DOHH2 (cell line): ENCODE measurements around the gene TBC1D10A.

ENCODE experiments used
- H3F3A ChIP-seq: fragments of 200-600 bp; sonication (generic), shearing (Covaris generic); 2 replicates; pipeline ENCODE4 v1.6.0; 2016; ENCODE audit warnings: antibody characterized with exemption, mild to moderate bottlenecking; ENCODE audit not compliant: control insufficient read depth, insufficient read depth
- H3K27ac ChIP-seq: fragments of 200-600 bp; sonication (generic); 2 replicates; pipeline ENCODE4 v1.5.1; 2014; ENCODE audit warnings: low read depth, mild to moderate bottlenecking, low read length, moderate library complexity
- H3K27me3 ChIP-seq: fragments of 200-600 bp; sonication (generic); 2 replicates; pipeline ENCODE4 v1.6.1; 2014; ENCODE audit warnings: mild to moderate bottlenecking, low read length, mixed read lengths; ENCODE audit not compliant: control insufficient read depth
- H3K36me3 ChIP-seq: fragments of 200-600 bp; sonication (generic); 2 replicates; pipeline ENCODE4 v1.6.1; 2014; ENCODE audit warnings: mild to moderate bottlenecking, low read length, moderate library complexity, mixed read lengths; ENCODE audit not compliant: control insufficient read depth
- H3K4me1 ChIP-seq: fragments of 200-600 bp; sonication (generic); 2 replicates; pipeline ENCODE4 v1.6.1; 2014; ENCODE audit warnings: mild to moderate bottlenecking, low read length, mixed read lengths; ENCODE audit not compliant: control insufficient read depth
- H3K4me2 ChIP-seq: fragments of 200-600 bp; sonication (generic); 2 replicates; pipeline ENCODE4 v1.6.0; 2014; ENCODE audit warnings: mild to moderate bottlenecking, low read length, moderate library complexity
- H3K4me3 ChIP-seq: fragments of 200-600 bp; sonication (generic); 2 replicates; pipeline ENCODE4 v1.5.1; 2014; ENCODE audit warnings: mild to moderate bottlenecking, low read length, mixed read lengths
- H3K79me2 ChIP-seq: fragments of 200-600 bp; sonication (generic); 2 replicates; pipeline ENCODE4 v1.6.1; 2014; ENCODE audit warnings: mild to moderate bottlenecking, low read length, mixed read lengths; ENCODE audit not compliant: control insufficient read depth
- H3K9me2 ChIP-seq: fragments of 200-600 bp; sonication (generic); replicated peaks from 2 replicates; pipeline ENCODE4 v1.6.1; 2014; ENCODE audit warnings: mild to moderate bottlenecking, low read length, mixed read lengths; ENCODE audit not compliant: control insufficient read depth
- H3K9me3 ChIP-seq: fragments of 200-600 bp; sonication (generic); 2 replicates; pipeline ENCODE4 v1.6.1; 2014; ENCODE audit warnings: antibody characterized with exemption, low read length, mixed read lengths; ENCODE audit not compliant: control insufficient read depth, insufficient read depth
- H4K20me1 ChIP-seq: fragments of 200-600 bp; sonication (generic); 2 replicates; pipeline ENCODE4 v1.6.0; 2014; ENCODE audit warnings: low read depth, mild to moderate bottlenecking, antibody characterized with exemption, low read length, moderate library complexity; ENCODE audit not compliant: control insufficient read depth, insufficient read depth
- CTCF ChIP-seq: fragments of 200-600 bp; sonication (generic); IDR thresholded peaks from one replicate; pipeline ENCODE4 v1.5.1; 2014; ENCODE audit warnings: antibody characterized with exemption, mild to moderate bottlenecking, low read depth, low read length; ENCODE audit not compliant: poor library complexity, severe bottlenecking
- EZH2phosphoT487 ChIP-seq: fragments of 200-600 bp; sonication (generic); IDR thresholded peaks from 2 replicates; pipeline ENCODE4 v1.6.1; 2017; ENCODE audit warnings: borderline replicate concordance, mild to moderate bottlenecking, antibody characterized with exemption, low read length, moderate library complexity, mixed read lengths

The TBC1D10A gene

GRCh38 chr22:30285846-30286200 is 40.9 kb downstream of the TBC1D10A start:
- H3K36me3 ChIP-seq = no peaks in the 10 kb centered on the region
- H3K27ac ChIP-seq = no peak overlapping the region
- H3K4me2 ChIP-seq = no peak overlapping the region
- H3K9me2 ChIP-seq = no peaks in the 10 kb centered on the region
- peaks cover 3% of the 10 kb centered on the region; the same call in 1 of the 2 replicates for H3K27me3 ChIP-seq
- TF ChIP-seq EZH2phosphoT487 = no peak
- no peak for TF ChIP-seq CTCF
- peaks cover 27% of the 10 kb centered on the region for H3K4me1 ChIP-seq
- no peak overlapping the region for H3K4me3 ChIP-seq
- H3K79me2 ChIP-seq = no peaks in the 10 kb centered on the region
- peaks cover 3% of the 10 kb centered on the region; the same call in 1 of the 2 replicates for H4K20me1 ChIP-seq
- H3F3A ChIP-seq = peaks cover 8% of the 10 kb centered on the region; the same call in 1 of the 2 replicates
- no peaks in the 10 kb centered on the region for H3K9me3 ChIP-seq

GRCh38 chr22:30285176-30285845 is 41.4 kb downstream of the TBC1D10A start:
- Histone ChIP-seq H3K27ac (no peak overlapping the region), H3K4me1 (peaks cover 22% of the 10 kb centered on the region), H3K27me3 (peaks cover 3% of the 10 kb centered on the region; the same call in 1 of the 2 replicates), H3K79me2 (no peaks in the 10 kb centered on the region), H3K9me2 (no peaks in the 10 kb centered on the region), H3K9me3 (no peaks in the 10 kb centered on the region), H3K36me3 (no peaks in the 10 kb centered on the region), H3K4me3 (no peak overlapping the region), H3F3A (peaks cover 6% of the 10 kb centered on the region; the same call in 1 of the 2 replicates), H4K20me1 (peaks cover 3% of the 10 kb centered on the region; the same call in 1 of the 2 replicates), H3K4me2 (no peak overlapping the region)
- TF ChIP-seq CTCF (no peak), EZH2phosphoT487 (no peak)

- Histone ChIP-seq H3K79me2 (no peaks in the 10 kb centered on the region), H3K4me3 (no peak overlapping the region), H3K4me2 (no peak overlapping the region), H3K36me3 (no peaks in the 10 kb centered on the region), H4K20me1 (peaks cover 3% of the 10 kb centered on the region; the same call in 1 of the 2 replicates), H3K9me3 (no peaks in the 10 kb centered on the region), H3K9me2 (no peaks in the 10 kb centered on the region), H3K27me3 (peaks cover 3% of the 10 kb centered on the region; the same call in 1 of the 2 replicates), H3F3A (peaks cover 4% of the 10 kb centered on the region; the same call in 1 of the 2 replicates), H3K4me1 (peaks cover 15% of the 10 kb centered on the region), H3K27ac (no peak overlapping the region)
- no peak for TF ChIP-seq CTCF
Observed at GRCh38 chr22:30284666-30285065, 42.1 kb downstream of the TBC1D10A start.
